Neural crest cell (in vitro differentiated cells): ENCODE data around the gene CARNS1. TPM values are rescaled to one million over a fixed set of nuclear protein-coding genes. Genes with fewer than 3 reads are reported as not detected.

Experiments
- DNase-seq: peaks from one replicate; pipeline ENCODE4 v3.0.0; 2021; ENCODE audit warnings: low read depth, mixed read lengths, low spot score
- H3K27ac Mint-ChIP-seq: one replicate; pipeline ENCODE4 v1.8.0; 2021; ENCODE audit warnings: mild to moderate bottlenecking, mixed read lengths; ENCODE audit not compliant: unreplicated experiment
- H3K27me3 Mint-ChIP-seq: 2 replicates; pipeline ENCODE4 v1.8.0; 2021; ENCODE audit warnings: low read depth, mild to moderate bottlenecking, mixed read lengths
- H3K36me3 Mint-ChIP-seq: 2 replicates; pipeline ENCODE4 v1.8.0; 2021; ENCODE audit warnings: low read depth, mild to moderate bottlenecking, mixed read lengths
- H3K4me1 Mint-ChIP-seq: 2 replicates; pipeline ENCODE4 v1.8.0; 2021; ENCODE audit warnings: mixed read lengths
- H3K4me3 Mint-ChIP-seq: one replicate; pipeline ENCODE4 v1.8.0; 2021; ENCODE audit warnings: mild to moderate bottlenecking, mixed read lengths
- H3K9me3 Mint-ChIP-seq: 2 replicates; pipeline ENCODE4 v1.8.0; 2021; ENCODE audit warnings: mixed read lengths
- total RNA-seq: library from RNA; stranded (reverse); gene quantifications from 2 replicates; pipeline ENCODE4 v1.2.1, GENCODE V29; 2021
- TF ChIP-seq, protein P1 (sequence below): fragments of 200-600 bp; sonication (generic); conservative IDR thresholded peaks from 2 replicates; pipeline ENCODE4 v1.5.0; 2021; ENCODE audit warnings: antibody characterized with exemption, mild to moderate bottlenecking

Gene CARNS1
- total RNA-seq, 1 donor from 2014 or later: 0.12 TPM

- Mint-ChIP-seq H3K4me1 (peaks cover 35% of the 10 kb centered on the region), H3K27me3 (peaks cover 10% of the 10 kb centered on the region), H3K9me3 (no peaks in the 10 kb centered on the region), H3K36me3 (no peaks in the 10 kb centered on the region), H3K27ac (no peak overlapping the region), H3K4me3 (peak overlapping the region; percentile 93)
- TF ChIP-seq, protein P1, sequence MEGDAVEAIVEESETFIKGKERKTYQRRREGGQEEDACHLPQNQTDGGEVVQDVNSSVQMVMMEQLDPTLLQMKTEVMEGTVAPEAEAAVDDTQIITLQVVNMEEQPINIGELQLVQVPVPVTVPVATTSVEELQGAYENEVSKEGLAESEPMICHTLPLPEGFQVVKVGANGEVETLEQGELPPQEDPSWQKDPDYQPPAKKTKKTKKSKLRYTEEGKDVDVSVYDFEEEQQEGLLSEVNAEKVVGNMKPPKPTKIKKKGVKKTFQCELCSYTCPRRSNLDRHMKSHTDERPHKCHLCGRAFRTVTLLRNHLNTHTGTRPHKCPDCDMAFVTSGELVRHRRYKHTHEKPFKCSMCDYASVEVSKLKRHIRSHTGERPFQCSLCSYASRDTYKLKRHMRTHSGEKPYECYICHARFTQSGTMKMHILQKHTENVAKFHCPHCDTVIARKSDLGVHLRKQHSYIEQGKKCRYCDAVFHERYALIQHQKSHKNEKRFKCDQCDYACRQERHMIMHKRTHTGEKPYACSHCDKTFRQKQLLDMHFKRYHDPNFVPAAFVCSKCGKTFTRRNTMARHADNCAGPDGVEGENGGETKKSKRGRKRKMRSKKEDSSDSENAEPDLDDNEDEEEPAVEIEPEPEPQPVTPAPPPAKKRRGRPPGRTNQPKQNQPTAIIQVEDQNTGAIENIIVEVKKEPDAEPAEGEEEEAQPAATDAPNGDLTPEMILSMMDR: no peak
- no peak for DNase-seq
These were observed 22.0 kb upstream of the CARNS1 start for GRCh38 chr11:67393437-67393836.

GRCh38 chr11:67393990-67394389, 21.5 kb upstream of the CARNS1 start:
- Mint-ChIP-seq H3K36me3 (no peaks in the 10 kb centered on the region), H3K4me3 (peak overlapping the region; percentile 93), H3K4me1 (peaks cover 34% of the 10 kb centered on the region), H3K27ac (no peak overlapping the region), H3K9me3 (no peaks in the 10 kb centered on the region), H3K27me3 (peaks cover 10% of the 10 kb centered on the region)
- TF ChIP-seq, protein P1: no peak
- DNase-seq: no peak

- DNase-seq: no peak
- Mint-ChIP-seq H3K27ac (no peak overlapping the region), H3K27me3 (peaks cover 2% of the 10 kb centered on the region), H3K4me1 (peaks cover 30% of the 10 kb centered on the region), H3K4me3 (peak overlapping the region; percentile 72), H3K9me3 (no peaks in the 10 kb centered on the region), H3K36me3 (no peaks in the 10 kb centered on the region)
- TF ChIP-seq, protein P1: no peak
These were observed 19.8 kb upstream of the CARNS1 start for GRCh38 chr11:67395555-67396258.

DNA sequence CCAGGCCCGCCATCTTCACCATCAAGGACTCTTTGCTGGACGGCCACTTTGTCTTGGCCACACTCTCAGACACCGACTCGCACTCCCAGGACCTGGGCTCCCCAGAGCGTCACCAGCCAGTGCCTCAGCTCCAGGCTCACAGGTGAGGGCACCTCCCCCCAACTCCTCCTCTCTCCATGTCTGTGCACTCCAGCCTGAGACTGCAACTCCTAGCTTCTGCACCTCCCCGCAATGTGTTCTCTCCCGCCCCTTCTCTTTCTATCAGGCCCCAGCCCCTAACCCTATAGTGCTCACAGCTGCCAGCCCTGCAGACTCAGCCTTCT, 19.3 kb upstream of the CARNS1 start:
- no peak for DNase-seq
- H3K36me3 Mint-ChIP-seq: no peaks in the 10 kb centered on the region
- TF ChIP-seq, protein P1: no peak
- no peaks in the 10 kb centered on the region for H3K9me3 Mint-ChIP-seq
- peak overlapping the region; percentile 72 for H3K4me3 Mint-ChIP-seq
- peaks cover 30% of the 10 kb centered on the region for H3K4me1 Mint-ChIP-seq
- H3K27me3 Mint-ChIP-seq: peaks cover 2% of the 10 kb centered on the region
- no peak overlapping the region for H3K27ac Mint-ChIP-seq

DNA sequence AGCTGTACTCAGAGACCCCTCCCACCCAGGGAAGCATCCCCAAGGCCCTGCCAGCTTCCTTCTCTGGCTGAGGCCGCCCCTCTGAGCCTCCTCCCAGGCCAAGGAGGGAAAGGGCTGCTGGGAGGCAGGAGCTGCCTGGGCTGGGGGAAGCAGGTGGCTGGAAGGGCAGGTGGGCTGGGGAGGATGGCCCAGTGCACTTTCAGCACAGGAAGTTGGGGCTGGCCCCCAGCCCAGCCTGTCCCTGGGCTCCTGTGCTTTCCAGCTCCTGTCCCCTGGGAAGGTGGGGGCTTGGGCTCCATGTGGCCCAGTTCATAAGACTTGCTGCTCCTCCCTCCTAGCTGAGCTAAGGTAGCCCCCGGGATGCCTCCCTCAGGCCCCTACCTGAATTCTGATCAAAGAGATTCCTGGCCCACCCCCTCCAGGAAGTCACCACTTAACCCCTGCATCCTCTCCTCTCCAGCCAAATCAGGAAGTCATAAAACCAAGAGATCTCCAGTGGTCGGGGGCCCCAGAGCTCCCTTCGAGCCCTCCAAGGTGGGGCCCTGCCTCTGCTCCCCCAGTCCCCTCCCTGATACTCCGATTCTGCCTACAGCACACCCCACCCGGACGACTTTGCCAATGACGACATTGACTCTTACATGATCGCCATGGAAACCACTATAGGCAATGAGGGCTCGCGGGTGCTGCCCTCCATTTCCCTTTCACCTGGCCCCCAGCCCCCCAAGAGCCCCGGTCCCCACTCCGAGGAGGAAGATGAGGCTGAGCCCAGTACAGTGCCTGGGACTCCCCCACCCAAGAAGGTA, 18.7 kb upstream of the CARNS1 start:
- H3K4me1 Mint-ChIP-seq: peaks cover 27% of the 10 kb centered on the region
- no peak overlapping the region for H3K27ac Mint-ChIP-seq
- H3K27me3 Mint-ChIP-seq: no peaks in the 10 kb centered on the region
- H3K9me3 Mint-ChIP-seq: no peaks in the 10 kb centered on the region
- DNase-seq: no peak
- TF ChIP-seq, protein P1: no peak
- H3K36me3 Mint-ChIP-seq: no peaks in the 10 kb centered on the region
- H3K4me3 Mint-ChIP-seq: peak overlapping the region; percentile 72
